Fibroblast of skin of left quadriceps (primary cell): ENCODE measurements around the gene CLTCL1.
A peak's percentile ranks its signal among the peaks of the same experiment; 100 is the strongest.

Experiments
- DNase-seq, 2 experiments: peaks; one replicate each; pipeline ENCODE4 v3.0.0-alpha.2; 2013; ENCODE audit warnings: low read depth in 2 of 2

CLTCL1 gene

GRCh38 chr22:19196841-19197612 is 94.5 kb downstream of the CLTCL1 start:
- DNase-seq, result no peak

GRCh38 chr22:19195796-19196731 is 95.5 kb downstream of the CLTCL1 start:
- DNase-seq, result no peak

DNA sequence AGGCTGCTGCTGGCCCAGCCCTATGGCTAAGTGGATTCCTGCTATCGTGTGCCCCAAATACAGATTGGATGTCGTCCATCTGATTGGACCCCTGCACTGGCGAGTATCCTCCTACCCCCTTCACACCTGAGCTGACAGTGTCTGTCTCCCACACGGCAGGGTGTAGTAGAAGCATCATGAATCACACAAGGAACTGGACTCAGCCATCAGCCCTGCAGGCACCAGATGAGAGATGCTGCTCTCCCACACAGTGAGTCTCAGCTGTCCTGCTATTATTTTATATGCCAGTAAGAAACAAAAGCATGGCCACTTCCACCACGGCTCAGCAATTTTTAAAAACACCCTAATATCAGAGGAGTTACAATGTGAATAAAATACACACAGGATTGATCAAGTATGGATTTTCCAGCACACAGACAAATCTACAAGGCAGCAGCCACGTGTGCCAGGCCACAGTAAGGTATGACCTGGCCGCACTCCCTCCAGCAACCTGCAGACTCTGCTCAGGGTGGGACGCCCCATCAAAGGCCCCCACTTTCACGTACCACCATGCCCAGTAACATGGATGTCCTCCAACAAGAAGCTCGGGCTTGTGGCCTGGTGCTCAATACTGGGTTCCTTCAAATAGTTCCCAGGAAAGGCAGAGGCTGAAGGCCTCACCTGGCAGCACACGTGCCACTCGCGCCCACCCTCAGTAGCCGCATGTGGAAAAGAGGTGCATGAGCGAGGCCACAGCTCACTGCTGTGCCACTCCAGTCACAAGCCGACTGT is 96.6 kb downstream of the CLTCL1 start:
- DNase-seq, result no peak

GRCh38 chr22:19193879-19194278 is 97.6 kb downstream of the CLTCL1 start:
- no peak for DNase-seq

DNA sequence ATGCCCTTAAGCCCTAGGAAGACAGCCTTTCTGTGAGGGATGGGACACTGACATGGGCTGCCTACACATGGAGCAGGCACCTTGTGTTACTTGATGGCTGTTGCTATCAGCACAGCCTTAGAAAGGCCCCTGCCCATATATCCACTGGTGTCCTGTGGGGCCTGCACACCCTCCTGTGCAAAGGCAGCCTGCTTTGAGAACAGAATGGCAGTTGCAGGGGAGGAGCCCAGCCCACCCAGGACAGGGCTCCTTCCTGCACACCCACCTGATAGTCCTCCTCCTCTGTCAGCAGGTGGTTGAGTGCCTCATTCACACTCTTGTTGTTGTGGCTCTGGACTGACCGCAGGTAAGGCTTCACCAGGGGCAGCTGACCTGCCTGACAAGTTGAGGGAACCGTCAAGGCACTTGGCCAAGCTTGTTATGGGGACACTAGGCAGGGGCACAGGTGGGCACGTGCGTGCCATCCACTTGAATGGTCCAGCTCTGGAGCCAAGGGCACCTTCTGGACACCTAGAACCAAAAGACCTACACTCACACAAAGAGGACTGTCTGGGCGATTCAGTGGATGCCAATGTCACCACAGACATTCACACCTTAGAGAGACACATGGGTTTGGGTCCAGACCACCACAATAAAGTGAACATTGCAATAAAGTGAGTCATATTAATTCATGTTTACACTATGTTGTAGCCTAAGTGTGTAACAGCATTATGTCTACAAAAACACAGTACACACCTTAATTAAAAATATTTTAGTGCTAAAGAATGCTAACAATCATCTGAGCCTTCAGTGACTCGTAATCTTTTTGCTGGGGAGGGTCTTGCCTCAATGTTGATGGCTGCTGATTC is 103.6 kb downstream of the CLTCL1 start:
- no peak for DNase-seq

GRCh38 chr22:19184276-19184997 is 107.1 kb downstream of the CLTCL1 start:
- DNase-seq, result no peak

DNA sequence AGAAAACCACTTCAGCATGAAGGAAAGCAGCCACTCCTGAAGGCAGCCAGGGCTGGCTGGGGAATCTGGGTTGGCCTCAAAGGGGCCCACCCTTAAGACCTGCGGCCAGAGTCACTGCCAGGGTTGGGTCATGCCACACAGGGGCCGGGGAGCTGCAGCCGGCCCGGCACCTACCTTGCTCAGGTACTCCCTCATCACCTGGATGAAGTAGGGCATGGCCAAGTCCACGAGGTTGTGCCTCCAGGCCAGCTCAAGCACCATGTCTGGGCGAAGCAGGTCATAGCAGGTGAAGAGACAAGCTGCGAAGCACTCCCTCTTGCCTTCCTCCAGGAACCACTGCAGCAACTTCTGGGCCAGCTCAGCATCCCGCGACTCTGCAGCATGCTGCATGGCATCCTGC is 108.3 kb downstream of the CLTCL1 start:
- DNase-seq, result no peak

DNA sequence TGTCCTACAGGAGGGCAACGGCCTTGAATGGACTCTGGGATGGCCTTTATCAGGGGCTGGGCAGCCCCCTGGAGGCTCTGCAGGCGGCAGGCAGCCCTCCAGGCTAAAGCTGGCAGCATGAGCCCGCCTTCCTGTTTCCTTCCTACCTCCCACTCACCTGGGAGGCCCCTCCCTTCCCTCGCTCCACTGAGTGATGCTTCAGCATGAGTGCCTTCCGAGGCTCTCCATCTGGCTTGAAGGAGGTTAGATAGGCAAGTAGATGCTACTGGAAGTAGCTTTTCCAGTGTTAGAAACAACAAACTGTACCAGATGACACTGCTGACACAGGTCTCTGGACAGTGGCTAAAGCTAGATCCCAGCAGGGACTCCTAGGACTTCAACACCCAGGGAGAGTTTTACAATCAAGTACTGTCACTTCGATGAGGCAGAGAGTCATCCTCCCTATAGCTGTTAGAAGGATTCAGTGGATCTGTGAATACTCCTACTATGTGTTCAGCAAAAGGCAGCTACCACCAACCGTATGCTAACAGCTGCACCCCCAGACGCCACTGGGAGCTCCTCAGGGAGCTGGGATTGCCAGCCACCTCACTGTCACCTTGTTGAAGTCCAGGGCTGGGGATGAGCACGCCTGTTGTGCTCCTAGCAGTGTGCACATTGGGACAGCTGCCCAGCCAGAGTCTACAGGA is 108.9 kb downstream of the CLTCL1 start:
- DNase-seq, result no peak

DNA sequence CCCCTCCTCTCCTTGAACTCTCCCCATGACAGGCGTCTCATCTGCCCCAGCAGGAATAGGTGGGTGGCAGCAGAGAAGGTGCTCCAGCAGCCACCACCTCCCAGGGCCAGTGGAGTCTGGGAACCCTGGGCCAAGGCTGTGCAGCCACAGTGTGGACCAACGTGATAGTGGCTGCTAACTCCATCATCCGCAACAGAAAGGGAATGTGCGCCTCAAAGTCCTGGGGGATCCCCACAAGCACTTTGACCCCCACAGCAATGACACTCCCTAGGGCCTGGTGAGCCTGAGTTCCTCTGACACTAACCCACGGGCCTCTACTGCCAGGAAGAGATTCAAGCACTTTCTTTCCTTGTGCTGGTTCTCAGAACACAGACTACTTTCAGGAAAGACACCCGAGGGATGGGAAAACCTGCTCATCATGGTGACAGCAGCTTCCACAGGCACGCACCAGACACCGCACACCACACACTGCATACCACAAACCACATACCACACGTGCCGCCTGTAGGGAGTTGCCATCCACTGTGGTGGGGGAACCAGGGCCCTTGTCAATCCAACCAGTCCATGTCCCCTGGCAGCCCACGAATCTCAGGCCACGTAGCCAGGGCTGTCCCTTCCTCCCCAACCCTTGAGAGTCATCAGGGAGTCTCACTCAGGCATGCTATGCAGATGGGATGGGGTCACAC is 109.6 kb downstream of the CLTCL1 start:
- no peak for DNase-seq

DNA sequence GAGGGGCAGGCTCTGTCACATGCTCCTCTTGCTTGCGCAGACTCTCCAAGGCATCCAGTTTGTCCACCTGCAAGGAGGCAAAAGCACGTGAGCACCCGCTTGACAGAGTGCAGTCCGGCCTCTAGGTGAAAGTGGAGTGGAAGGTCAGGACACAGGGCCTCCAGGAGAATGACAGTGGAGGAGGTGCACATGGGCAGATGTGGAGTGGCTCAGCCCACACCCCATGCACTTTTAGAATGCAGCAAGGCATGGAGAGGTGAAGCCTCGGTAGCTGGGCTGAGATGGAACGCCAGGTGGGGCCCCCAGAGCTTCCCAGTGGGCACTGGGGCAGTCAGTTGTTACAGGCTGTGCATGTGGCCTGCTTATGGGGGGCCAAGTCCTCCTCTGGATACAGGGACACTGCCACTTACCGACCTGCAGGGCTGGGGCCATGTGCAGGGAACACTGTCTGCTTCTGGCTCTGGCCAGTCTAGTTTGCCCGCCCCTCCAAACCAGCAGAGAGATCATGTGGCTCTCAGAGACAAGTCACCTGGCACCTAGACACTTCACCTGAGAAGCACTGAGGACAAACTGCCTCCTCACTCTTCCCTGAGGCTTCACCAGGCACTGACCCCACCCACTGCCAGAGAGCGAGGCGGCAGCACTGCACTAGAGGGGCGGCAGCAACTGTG is 110.6 kb downstream of the CLTCL1 start:
- no peak for DNase-seq

- no peak for DNase-seq
Measured at GRCh38 chr22:19180234-19180633, 111.3 kb downstream of the CLTCL1 start.

DNA sequence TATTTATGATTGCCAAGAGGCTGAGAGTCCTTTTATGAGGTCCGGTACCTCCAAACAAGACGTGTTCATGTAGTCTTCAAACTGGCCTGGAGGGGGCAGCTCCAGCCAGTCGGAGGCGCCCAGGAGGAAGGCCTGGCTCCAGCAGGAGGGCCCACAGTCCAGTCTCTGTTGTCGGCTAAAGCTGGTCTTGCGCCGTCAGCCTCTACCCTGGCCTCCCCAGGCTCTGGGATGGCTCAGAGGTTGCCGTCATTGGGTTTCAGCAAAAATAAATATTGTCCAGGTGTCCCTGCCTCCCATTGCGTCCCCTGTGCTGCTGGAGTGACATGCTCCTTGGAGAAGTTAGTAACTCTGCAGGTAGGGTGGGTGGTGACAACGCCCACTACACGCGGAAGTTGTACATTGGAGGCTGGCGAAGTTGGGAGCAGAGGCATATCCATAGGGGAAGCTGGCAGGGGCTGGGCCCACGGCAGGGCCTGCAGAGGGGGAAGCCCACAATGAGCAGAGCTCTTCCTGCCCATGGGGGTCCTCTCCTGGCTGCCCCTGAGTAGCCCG is 111.9 kb downstream of the CLTCL1 start:
- DNase-seq, result peak; percentile 39 to 52

GRCh38 chr22:19178657-19179496 is 112.6 kb downstream of the CLTCL1 start, which contains the start of gene SLC25A1:
SLC25A1 (minus strand) TSS chr22:19178736; CDS start chr22:19178673, 63 bp downstream.
- peak; percentile 73 to 74 for DNase-seq

GRCh38 chr22:19178065-19178656 is 113.4 kb downstream of the CLTCL1 start:
- DNase-seq, result no peak

GRCh38 chr22:19177164-19178064 is 114.1 kb downstream of the CLTCL1 start:
- DNase-seq, result no peak

DNA sequence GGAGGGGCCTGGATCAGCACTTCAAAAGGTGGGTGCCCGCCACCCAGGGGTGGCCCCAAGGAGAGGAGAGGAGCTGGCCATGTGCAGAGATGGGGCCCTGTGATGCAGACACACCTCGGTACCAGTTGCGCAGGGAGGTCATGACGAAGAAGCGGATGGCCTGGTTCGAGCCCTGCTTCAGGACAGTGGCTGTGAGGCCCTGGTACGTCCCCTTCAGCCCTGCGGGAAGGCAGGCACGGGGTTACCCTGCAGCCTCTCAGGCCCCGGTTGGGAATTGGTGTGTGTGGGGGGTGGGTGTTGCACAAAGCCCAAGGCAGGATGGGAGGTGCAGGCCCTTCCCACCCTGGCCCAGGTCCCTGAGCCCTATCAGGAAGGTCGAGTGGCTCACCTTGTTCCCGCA is 114.8 kb downstream of the CLTCL1 start:
- no peak for DNase-seq
